NCI-H2081 treated with DMSO at 0.1 percent for 48 hours (cell line): Measurements from ENCODE around the gene PUS1.
"Not testable (repeated sequence)": the region's sequence is repeated elsewhere in the genome, so short reads cannot be mapped to it uniquely, and the experiment has no call there.

Source experiments
- DNase-seq: peaks from one replicate; lab custom pipeline; 2025; lab: John Stamatoyannopoulos, UW

The PUS1 gene

GRCh38 chr12:131960590-131961325 is 31.7 kb downstream of the PUS1 start:
- not testable (repeated sequence) for DNase-seq

- DNase-seq = not testable (repeated sequence)
These were observed 32.3 kb downstream of the PUS1 start for GRCh38 chr12:131961328-131961727.

- DNase-seq = no peak
These were observed 33.0 kb downstream of the PUS1 start for GRCh38 chr12:131962069-131962468.

GRCh38 chr12:131963381-131963780 is 34.3 kb downstream of the PUS1 start:
- no peak for DNase-seq

GRCh38 chr12:131965073-131965472 is 36.0 kb downstream of the PUS1 start:
- no peak for DNase-seq

- DNase-seq = no peak
These were observed 42.1 kb downstream of the PUS1 start for GRCh38 chr12:131971226-131971625.

GRCh38 chr12:131975228-131975627 is 46.2 kb downstream of the PUS1 start:
- DNase-seq = no peak

- no peak for DNase-seq
These were observed 50.5 kb downstream of the PUS1 start for GRCh38 chr12:131979606-131980005.

GRCh38 chr12:131980263-131980662 is 51.2 kb downstream of the PUS1 start:
- no peak for DNase-seq

- DNase-seq = no peak
These were observed 52.3 kb downstream of the PUS1 start for GRCh38 chr12:131981388-131981787.

- no peak for DNase-seq
These were observed 53.0 kb downstream of the PUS1 start for GRCh38 chr12:131982041-131982440.

- DNase-seq = no peak
These were observed 54.0 kb downstream of the PUS1 start for GRCh38 chr12:131983026-131983425.

- DNase-seq = no peak
These were observed 54.5 kb downstream of the PUS1 start for GRCh38 chr12:131983554-131983953.

GRCh38 chr12:131984334-131984733 is 55.3 kb downstream of the PUS1 start:
- DNase-seq = no peak

GRCh38 chr12:131985510-131985875 is 56.4 kb downstream of the PUS1 start:
- DNase-seq = not testable (repeated sequence)

- DNase-seq = no peak
These were observed 57.3 kb downstream of the PUS1 start for GRCh38 chr12:131986361-131986760.

GRCh38 chr12:131986910-131987309 is 57.8 kb downstream of the PUS1 start:
- no peak for DNase-seq

GRCh38 chr12:131987552-131987951 is 58.5 kb downstream of the PUS1 start:
- no peak for DNase-seq

- DNase-seq = no peak
These were observed 59.1 kb downstream of the PUS1 start for GRCh38 chr12:131988054-131988796.

GRCh38 chr12:131989021-131989420 is 59.9 kb downstream of the PUS1 start:
- no peak for DNase-seq

GRCh38 chr12:131990066-131990979 is 61.2 kb downstream of the PUS1 start:
- no peak for DNase-seq

- DNase-seq = no peak
These were observed 61.9 kb downstream of the PUS1 start for GRCh38 chr12:131990980-131991305.
